Measurements from ENCODE around the gene OGN.

OGN gene

DNA sequence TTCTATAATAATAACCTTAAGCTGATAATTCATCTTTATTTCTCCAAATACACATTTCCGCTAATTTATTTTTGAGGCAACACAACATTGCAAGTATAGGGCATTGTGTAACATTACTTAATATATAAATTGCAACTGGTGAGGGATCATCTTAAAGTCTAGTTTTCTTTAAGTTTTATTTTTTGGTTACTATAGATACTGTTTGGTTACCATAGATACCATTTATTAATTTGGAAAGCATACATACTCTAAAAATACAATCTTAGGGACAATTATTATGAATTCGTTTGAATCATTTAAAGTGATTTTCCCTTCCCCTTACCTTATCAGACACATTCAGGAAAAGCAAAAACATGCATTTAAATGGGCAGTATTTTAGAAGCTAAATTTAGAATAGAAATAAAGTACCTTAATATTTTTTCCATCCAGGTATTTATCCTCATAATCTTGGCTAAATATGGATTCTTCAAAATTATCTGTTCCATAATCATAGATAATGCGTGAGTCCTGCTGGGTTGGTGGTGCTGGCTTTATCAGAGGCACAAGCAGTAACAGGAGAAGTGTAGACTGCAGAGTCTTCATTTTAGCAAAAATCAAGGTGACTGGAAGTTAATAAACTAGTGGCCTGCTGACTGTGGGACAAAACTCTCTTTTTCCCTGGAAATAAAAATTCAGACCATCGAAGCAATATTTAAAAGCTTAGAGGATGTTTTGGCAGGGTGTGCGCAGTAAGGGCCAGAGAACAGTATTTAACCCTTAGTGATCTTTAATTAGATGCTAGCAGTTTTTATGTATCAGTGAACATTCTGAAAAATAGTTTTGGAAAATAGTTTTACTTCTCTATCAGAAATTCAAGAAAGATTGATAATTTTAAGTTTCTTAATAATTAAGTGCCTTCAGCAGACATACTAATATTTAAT is 1.3 kb downstream of the OGN start:
- DNase-seq = no peak

DNA sequence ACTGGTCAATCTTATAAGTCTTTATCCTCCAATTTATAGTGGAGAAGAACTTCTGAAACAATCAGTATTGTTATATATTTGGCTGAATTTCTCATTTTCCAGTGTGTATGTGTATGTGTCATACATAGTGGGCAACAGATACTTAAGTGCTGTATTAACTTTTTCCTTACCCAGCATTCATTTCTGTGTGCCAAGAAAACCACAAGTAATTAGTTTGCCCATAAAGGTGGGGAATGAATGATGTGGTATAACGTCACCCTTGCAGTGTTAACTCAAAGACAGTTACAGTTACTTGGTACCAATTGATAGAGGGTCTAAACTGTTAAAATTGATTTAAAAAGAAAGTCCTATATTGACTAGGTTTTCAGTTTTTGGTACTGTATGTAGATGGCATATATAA is 2.0 kb downstream of the OGN start:
- no peak for DNase-seq

DNA sequence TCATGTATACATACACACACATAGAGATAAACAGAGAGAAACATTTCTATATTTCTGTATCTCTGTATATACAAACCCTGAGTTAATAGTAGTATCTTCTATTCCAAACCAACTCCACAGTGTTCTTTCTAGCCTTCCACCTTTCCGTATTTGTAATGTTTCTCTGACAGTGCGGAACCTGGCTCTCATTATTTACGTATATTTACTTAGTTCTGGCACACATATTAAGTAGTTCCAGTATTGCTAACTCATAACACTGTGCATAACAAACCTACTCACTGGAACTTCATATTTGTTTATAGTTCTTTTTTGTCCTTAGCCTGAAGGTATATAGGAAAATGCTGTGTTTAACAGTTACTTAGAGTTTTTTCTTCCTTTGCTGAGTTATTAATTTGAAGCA is 6.5 kb downstream of the OGN start:
- DNase-seq = no peak

DNA sequence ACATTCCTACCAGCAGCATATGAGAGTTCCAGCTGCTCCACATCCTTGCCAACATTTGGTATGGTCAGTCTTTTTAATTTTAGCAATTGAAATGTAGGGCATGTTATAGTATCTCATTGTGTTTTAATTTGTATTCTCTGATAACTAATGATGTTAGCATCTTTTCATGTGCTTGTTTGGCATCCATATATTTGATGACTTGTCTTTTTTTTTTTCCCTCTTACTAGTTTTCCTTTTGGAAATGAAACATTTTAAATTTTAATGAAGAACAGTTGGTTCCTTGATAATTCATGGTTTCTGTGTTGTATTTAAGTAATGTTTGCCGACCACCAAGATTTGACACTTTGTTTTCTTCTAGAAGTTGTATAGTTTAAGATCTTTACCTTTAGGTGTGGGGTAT is 8.8 kb downstream of the OGN start:
- DNase-seq = no peak

DNA sequence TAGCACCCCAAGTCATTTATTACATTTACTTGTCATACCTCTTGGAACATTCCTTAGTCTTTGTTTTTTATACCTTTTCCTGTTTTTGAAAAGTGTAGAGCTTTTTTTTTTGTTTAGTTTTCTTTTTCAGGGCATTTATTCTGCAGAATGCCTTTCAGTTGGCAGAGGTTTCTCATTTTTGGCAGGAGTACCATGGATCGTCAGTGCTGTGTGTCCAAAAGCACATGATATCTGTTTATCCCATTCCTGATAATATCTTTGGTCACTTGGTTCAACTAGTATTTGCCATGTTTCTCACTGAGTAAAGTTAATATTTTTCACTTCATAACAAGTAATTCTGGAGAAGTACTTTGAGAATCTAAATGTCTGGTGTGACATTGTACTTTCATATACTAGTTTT is 10.7 kb downstream of the OGN start:
- DNase-seq = no peak

DNA sequence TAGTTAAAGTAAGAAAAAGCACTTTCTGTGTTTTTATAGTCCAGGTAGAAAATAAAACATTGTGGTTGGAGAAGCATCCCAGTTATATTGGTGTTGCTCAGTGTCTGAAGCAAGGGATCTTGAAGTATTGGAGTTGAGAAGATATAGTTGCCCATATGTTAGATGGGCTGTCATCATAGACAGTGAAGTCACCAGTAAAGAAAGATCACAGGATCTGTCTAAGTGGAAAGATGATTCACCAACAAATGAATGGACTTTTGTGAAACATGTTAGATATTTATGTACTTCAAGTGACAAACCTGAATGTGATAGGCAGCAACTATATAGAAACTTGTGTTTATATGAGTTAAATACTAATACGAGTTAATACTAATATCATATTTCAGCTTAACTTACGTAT is 11.7 kb downstream of the OGN start:
- no peak for DNase-seq

DNA sequence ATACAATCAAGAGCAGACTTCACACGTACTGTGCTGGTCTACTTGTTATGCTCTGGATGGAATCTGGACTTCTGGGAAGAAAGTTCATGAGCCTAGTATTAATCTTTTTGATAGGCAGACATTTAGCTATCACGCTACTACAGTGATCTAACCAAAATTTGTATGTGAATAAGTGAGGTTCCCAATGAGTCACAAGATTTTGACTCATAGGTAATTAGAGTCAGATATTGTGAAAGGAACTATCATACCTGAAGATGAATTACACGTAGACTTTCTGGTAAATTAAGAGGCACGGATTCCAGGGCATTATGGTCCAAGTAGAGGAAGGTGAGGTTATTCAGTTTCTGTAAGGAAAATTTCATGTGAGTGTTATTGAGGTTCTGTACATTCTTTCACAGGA is 18.4 kb downstream of the OGN start:
- DNase-seq = no peak

DNA sequence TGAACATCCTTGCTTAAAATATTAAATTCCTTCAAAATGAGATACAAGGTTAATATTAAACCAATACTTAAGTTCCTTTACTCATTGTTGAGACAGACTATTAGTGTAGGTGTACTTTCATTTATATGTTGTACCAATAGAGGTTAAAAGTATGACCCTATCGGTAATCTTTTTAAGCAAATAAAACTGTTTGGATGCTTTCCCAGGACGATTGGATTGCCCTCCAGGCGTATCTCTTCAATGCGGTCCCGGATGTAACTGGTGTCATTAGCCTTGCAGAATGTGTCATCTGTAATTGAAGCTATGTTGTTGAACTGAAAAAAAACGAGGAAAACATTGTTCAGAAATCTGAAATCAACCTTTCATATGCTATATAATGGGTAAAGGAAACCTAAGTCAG is 18.9 kb downstream of the OGN start:
- DNase-seq = no peak

DNA sequence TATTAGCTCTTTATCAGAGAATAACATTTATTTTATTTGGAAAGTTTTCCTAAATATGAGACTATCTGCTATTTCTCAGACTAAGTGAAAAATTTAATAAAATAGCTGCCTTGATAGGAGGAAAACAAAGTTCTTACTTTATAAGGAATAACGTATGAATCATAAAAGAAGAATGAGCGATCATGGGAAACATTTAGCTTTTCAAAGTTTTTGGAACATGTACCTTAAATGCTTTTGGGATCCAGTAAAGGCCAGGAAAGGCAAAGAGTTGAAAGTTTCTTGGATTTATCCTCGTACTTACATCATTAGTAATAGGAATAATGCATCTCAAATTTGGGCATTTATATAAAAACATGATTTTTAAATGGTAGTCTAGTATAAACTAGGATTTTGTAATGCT is 19.4 kb downstream of the OGN start:
- no peak for DNase-seq

DNA sequence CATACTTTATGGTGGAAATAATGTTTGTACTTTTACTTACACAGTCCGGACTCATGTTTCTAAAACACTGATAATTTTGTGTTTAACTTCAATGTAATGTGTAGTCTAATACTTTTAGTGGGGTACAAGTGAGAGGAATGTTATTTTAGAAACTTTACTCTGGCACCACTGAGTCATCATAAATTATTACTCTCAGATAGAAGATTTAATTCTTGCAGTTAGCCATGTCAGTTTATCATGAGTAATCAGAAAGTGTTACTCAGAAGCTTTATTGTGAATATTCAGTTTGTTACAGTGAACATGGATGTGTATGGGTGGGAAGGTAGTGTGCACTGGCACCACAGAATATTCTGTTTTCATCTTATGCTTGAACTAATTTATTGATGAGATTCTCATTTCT is 20.0 kb downstream of the OGN start:
- no peak for DNase-seq

DNA sequence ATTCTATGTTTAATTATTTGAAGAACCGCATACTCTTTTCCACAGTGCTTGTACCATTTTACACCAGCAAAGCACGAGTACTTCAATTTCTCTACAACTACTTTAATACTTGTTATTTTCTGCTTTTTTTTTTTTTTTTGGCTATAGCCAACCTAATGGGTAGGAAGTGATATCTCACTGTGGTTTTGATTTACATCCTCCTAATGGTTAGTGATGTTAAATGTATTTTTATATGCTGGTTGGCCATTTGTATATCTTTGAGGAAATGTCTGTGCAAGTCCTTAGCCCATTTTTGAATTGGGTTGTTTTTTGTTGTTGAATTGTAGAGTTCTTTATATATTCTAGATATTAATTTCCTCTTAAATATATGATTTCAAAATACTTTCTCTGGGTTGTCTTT is 22.6 kb downstream of the OGN start:
- no peak for DNase-seq

DNA sequence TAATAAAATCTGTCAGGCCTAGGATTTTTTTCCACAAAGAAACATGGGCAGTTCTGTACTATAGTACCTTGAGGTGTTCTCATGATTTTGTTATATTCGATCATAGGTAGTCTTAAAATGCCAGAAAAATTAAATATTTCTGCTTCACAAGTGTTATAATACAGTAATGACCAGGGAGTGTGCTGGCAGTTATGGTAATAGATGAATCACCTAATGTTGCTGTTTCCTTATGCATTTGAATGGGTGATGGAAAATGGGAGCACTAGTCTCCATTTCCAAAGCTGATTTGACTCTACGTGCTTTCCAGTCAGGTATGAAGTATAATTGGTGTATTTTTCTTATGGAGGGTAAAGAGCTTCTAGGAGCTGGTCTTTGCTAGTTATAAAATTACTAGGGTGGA is 23.8 kb downstream of the OGN start:
- no peak for DNase-seq

DNA sequence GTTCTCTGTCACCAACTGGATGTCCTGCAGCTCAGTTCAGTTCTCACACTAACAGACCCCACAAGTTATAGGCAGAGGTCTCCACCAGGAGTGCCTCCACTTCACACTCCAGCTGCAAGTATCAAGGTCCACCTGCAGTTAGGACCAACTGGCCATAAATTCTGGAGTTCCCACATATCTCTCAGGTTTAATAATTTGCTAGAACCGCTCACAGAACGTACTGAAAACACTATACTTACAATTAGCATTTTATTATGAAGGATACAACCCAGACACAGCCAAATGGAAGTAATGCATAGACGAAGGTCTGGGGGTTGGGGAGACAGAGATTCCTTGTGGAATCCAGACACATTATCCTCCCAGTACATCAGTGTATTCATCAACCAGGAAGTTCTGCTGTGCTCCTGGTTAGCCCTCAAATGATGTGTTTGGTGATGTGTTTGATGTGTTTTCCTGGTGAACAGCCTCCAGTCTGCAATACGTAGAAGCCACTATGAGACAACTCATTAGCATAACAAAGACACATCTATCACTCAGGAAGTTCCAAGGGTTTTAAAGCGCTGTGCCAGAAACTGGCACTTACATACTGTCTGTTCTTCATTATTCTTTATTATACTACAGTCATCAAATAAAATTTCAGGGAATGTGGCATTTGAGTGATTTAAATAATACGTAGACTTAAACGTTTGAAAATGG is 25.4 kb downstream of the OGN start:
- DNase-seq = no peak

DNA sequence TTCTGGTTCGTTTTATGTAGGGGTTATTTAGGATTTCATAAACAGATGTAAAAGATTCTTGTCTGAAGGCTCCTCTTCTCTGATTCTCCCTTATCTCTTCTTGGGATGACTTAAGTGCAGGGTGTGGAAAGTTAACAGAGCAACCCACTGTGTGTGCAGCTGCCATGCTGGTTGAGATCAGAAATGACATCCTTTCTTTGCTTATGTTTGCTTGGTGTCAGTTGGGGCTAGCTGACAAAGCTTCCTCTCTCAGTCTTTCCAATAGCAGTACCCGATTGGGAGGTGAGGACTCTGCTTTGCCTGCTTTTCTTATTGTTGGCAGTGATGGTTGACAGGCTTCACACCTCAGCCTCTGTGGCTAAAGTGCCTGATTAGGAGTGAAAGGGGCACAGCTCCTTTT is 26.5 kb downstream of the OGN start:
- DNase-seq = no peak

DNA sequence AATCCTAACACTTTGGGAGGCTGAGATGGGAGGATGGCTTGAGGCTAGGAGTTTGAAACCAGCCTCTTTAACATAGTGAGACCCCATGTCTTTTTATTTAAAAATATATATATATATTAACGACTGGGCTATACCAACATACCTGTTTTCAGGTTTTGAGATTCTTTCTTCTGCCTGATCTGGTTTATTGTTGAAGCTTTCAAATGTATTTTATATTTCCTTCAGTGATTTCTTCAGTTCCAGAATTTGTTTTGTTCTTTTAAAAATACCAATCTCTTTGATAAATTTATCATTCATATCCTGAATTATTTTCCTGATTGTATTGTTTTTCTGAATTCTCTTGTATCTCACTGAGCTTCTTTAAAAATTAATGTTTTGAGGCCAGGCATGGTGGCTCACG is 31.2 kb downstream of the OGN start:
- no peak for DNase-seq

DNA sequence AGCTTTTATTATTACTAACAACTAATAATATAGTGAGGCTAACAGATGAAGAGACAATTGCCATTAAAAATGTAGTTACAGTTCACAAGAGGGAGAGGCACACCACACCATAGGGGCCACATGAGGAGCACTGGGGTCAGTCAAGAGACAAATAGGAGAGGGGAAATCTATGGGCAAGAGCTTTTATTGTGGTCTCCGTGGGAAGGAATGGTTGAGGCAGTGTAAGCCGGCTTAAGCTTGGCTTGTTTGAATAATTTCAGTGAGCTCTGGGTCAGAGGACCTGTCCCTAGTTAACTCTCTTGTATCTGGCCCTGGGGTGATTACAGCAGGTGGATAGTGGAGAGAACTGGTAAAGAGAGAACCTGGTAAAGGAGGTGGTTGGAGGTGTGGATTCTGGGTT is 35.3 kb downstream of the OGN start:
- no peak for DNase-seq

DNA sequence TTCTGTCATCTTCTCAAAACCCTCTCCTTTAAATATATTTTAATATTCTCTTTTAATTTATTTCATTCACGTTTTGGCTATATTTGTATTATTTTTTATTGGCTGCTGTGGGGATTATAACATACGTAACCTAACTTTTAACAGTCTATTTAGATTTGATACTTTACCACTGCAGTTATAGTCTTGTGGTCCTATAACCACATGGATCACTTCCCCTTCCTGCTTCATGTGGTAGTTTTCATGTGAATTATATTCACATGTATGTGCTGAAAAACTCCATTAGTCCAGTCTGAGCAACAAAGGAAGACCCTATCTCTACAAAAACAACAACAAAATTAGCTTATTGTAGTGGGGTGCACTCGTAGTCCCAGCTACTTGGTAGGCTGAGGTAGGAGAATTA is 44.3 kb downstream of the OGN start:
- no peak for DNase-seq

DNA sequence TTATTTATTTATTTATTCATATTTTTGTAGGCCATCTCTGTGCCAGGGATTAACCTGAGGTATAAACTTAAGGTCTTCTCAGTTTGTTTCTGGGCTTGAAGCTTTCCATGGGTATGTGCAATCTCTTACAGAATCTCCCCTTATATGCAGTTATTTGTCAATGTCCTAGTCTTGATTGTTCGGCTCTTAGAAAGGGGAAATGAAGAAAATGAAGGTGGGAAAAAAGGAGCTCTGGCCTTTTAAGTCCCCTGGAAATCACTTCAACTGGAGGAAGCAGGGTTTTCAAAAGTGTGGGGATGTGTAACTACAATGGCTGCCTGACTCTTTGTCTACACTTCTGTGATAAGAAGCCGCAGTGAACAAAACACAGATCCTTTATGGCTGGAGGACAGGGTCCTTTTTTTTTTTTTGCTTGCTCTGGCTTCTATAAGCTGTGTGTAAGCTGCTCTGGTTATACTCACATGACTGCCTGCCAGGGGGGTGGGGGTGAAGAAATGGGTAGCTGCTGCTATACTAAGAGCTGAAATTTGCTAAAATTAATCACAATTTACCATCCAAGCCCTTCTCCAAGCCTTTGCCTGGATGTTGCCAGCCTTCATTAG is 44.9 kb downstream of the OGN start:
- DNase-seq = no peak

DNA sequence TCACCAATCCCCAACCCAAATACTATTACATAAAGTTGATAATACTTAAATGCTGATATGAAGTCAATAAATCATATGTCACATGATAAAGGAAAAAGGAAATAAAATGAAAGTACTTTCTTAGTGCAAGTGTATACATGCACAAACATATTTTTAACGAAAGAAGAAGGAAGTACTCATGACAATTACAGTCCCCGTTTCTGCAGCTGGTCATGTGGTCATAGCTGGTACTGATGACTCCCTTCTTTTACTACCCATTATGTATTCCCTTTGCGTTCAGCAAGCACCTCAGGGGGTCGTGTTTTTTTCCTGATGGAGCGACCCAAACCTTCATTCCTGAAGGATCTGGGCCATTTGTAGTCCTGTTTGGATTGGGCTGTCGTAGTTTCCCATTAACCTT is 51.3 kb downstream of the OGN start:
- no peak for DNase-seq

DNA sequence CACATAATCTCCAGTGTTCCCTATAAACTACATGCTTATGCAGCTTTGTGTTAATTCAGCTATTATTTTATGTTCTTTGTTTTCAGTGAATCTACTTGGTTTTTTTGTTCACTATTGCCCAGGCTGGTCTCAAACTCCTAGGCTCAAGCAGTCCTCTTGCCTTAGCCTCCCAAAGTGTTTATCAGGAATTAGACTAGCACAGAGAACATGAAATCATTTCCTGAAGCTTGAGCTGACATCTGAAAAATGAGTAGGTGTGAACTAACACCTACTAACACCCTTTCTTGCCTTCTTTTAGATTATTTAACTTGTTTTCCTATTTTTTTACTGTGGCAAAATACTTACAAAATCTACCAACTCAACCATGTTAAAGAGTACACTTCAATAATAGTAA is 53.6 kb downstream of the OGN start:
- DNase-seq = no peak

DNA sequence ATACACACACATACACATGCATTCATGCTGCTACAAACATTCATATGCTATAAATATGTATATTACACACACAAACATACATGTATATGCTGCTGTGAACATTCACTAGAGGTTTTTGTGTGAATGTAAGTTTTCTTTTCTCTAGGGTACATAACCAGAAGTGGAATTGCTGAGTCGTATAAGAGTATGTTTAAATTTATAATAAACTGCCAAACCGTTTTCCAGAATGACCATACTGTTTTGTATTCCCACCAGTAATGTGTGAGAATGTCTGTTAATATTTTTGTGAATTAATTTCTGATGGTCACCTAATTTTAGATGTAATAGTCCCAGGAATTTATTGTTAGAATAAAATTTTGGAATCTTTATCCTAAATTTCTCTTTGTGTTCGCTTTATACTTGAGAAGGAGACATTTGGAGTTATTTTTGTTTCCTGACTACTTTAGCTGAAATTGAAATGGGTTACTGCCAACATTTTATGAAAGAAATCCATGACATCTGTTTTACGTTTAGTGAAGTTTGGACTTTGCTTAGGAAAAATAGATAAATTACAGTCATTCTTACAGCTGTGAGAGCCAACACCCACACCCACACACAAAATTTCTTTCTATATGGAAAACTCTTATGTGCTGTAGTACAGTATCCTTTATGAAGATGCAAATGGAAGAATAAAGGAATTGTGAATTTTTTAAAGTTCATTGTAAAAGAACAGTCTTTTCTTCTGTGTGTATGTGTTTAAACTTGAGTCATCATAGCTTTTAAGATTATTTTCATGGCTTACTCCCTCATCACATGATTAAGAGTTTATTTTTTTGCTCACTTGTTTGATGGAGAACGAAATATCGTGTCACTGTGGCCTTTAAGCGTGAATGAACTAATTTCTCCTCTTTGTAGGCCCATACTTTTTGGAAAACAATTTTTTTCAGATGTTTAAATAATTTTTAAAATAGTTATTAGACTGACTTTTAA is 54.3 kb downstream of the OGN start:
- DNase-seq = no peak

DNA sequence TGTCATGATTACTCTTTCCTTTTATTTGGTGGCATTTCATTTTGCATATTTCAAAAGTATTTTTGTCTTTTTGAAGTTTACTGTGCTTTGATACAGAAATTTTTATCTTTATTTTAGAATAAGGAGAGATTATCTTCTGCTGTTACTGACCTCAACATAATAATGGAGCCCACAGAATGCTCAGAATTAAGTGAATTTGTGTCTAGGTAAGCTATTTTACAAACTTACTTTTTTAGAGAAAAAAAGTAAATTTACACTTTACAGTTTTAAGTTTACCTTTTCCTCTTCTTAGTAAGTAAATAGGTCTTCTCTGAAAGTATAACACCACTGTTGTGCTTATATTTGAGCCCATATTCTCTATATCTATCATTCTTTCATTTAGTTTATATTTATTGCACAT is 58.8 kb downstream of the OGN start:
- no peak for DNase-seq

All from NCI-H524 (cell line).